HUES6 (cell line): Measurements from ENCODE around the gene SHPK.

Experiments used
- H3K27ac ChIP-seq: 2 replicates; pipeline ENCODE4 v1.7.0; 2013; ENCODE audit warnings: low read depth, mild to moderate bottlenecking, low read length, inconsistent platforms
- H3K27me3 ChIP-seq: 2 replicates; pipeline ENCODE4 v1.6.1; 2013; ENCODE audit warnings: low read length; ENCODE audit not compliant: control insufficient read depth, insufficient read depth
- H3K36me3 ChIP-seq: 2 replicates; pipeline ENCODE4 v1.6.1; 2013; ENCODE audit warnings: low read length; ENCODE audit not compliant: control insufficient read depth, insufficient read depth
- H3K4me1 ChIP-seq: 2 replicates; pipeline ENCODE4 v1.6.1; 2013; ENCODE audit warnings: low read length; ENCODE audit not compliant: control insufficient read depth, insufficient read depth
- H3K4me3 ChIP-seq: 2 replicates; pipeline ENCODE4 v1.5.1; 2013; ENCODE audit warnings: low read depth, low read length
- H3K9ac ChIP-seq: one replicate; pipeline ENCODE4 v1.6.1; 2013; ENCODE audit warnings: mild to moderate bottlenecking, low read length
- H3K9me3 ChIP-seq: 2 replicates; pipeline ENCODE4 v1.6.1; 2013; ENCODE audit warnings: low read depth, low read length; ENCODE audit not compliant: control insufficient read depth, insufficient read depth

The SHPK gene

GRCh38 chr17:3641717-3642486 is 5.9 kb upstream of the SHPK start:
- no peak overlapping the region for H3K4me3 ChIP-seq
- no peak overlapping the region; the same call in 1 of the 2 replicates for H3K27ac ChIP-seq
- H3K9ac ChIP-seq, result no peak overlapping the region
- H3K9me3 ChIP-seq, result no peaks in the 10 kb centered on the region
- H3K4me1 ChIP-seq, result peaks cover 12% of the 10 kb centered on the region
- peaks cover 29% of the 10 kb centered on the region for H3K36me3 ChIP-seq
- H3K27me3 ChIP-seq, result no peaks in the 10 kb centered on the region

DNA sequence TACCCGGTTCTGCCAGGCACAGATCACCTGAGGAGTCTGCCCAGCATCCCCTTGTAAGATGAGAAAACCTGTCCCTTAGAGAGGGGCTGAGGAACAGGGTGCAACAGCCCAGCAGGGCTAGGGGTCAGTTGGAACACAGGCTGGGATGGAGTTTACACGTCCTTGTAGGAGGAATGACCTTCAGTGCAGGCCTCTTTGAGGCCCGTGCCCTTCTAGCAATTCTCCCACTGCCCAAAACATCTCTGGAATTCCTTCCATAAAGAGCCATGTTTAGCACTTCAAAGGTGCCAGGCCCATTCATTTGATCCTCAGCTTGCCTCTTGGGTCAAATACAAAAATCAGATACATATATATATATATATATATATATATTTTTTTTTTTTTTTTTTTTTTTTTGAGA is 5.0 kb upstream of the SHPK start:
- H3K9me3 ChIP-seq, result no peaks in the 10 kb centered on the region
- H3K27me3 ChIP-seq, result no peaks in the 10 kb centered on the region
- H3K4me3 ChIP-seq, result no peak overlapping the region
- H3K9ac ChIP-seq, result no peak overlapping the region
- peaks cover 12% of the 10 kb centered on the region for H3K4me1 ChIP-seq
- peak overlapping the region; percentile 62; the same call in 1 of the 2 replicates for H3K27ac ChIP-seq
- peaks cover 27% of the 10 kb centered on the region for H3K36me3 ChIP-seq

DNA sequence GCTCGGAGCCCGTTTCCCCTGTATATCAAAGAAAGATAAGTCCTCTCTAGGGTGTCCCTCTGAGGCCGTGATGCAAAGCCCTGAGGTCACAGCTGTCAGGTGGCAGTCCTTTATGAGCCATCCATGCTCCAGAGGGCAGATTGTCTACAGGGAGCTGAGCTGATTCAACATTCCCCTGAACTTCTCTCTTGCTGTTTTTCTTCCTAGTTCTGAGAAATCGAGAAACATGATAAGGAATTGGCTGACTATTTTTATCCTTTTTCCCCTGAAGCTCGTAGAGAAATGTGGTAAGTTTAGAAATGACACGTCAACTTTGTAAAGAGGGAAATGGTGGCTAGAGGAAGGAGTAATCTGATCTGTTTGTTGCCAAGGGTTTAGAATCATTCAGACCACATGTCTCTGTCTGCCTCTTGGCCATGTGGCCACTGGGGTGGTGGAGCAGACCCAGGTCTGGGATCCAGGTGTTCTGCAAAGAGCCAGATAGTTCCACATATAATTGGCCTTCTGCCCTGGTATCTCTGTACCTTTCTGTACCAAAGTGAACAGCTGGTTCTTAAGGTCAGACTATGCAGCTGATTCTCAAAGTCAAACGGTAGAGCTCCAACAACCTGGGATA is 4.0 kb upstream of the SHPK start:
- Histone ChIP-seq H3K4me3 (no peak overlapping the region), H3K36me3 (peaks cover 23% of the 10 kb centered on the region), H3K4me1 (peaks cover 12% of the 10 kb centered on the region), H3K27me3 (no peaks in the 10 kb centered on the region), H3K27ac (0 out of 2 replicates have a peak overlapping the region, but pooled peaks have one; percentile 32), H3K9ac (no peak overlapping the region), H3K9me3 (no peaks in the 10 kb centered on the region)

GRCh38 chr17:3636908-3637373 is 891 bp upstream of the SHPK start:
- peak overlapping the region; percentile 95 for H3K27ac ChIP-seq
- H3K4me1 ChIP-seq, result peaks cover 12% of the 10 kb centered on the region
- H3K36me3 ChIP-seq, result peaks cover 23% of the 10 kb centered on the region
- no peaks in the 10 kb centered on the region for H3K27me3 ChIP-seq
- no peaks in the 10 kb centered on the region for H3K9me3 ChIP-seq
- peak overlapping the region; percentile 94 for H3K4me3 ChIP-seq
- peak overlapping the region; percentile 88 for H3K9ac ChIP-seq

- Histone ChIP-seq H3K9ac (peak overlapping the region; percentile 81), H3K27me3 (no peaks in the 10 kb centered on the region), H3K4me1 (peaks cover 7% of the 10 kb centered on the region), H3K9me3 (no peaks in the 10 kb centered on the region), H3K4me3 (peak overlapping the region; percentile 94), H3K27ac (peak overlapping the region; percentile 95; the same call in 1 of the 2 replicates), H3K36me3 (peaks cover 24% of the 10 kb centered on the region)
Observed at GRCh38 chr17:3635474-3636153, 436 bp downstream of the SHPK start.

DNA sequence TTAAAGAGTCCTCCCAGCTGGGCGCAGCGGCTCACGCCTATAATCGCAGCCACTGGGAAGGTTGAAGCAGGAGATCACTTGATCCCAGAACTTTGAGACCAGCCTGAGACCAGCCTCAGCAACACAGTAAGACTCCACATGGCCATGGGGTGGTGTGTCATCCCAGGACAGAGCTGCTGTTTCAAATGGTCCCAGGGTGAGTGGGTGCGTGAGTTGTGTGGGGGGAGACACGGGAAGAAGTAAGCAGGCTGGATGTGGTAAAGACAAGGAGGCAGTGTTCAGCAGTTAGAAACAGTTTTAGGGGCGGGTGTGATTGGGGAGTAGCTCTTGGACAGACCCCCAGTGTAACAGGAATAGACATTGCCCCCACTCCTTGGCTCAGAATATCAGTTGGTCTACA is 3.8 kb downstream of the SHPK start:
- Histone ChIP-seq H3K9ac (no peak overlapping the region), H3K36me3 (peaks cover 45% of the 10 kb centered on the region), H3K27ac (no peak overlapping the region)

DNA sequence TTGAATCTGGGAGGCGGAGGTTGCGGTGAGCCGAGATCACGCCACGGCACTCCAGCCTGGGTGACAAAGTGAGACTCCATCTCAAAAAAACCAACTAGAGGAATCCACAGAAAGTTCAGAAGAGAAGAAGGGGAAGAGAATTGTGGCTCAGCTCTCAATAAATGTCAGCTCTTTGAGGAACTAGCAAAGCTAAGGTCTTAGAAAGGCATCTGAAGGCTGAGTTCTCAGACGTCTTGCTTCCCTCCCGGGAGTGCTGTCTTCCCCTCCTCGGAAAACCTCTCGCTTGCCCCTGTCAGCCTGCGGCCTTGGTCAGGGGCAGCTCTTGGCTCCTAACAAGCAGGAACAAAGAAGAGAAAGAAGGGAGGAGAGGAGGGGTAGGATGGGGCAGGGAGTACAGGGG is 5.3 kb downstream of the SHPK start:
- H3K27ac ChIP-seq, result no peak overlapping the region
- no peaks in the 10 kb centered on the region for H3K9me3 ChIP-seq
- H3K36me3 ChIP-seq, result peaks cover 55% of the 10 kb centered on the region
- no peak overlapping the region for H3K9ac ChIP-seq
- no peak overlapping the region for H3K4me3 ChIP-seq
- H3K4me1 ChIP-seq, result no peaks in the 10 kb centered on the region
- no peaks in the 10 kb centered on the region for H3K27me3 ChIP-seq

More for the DNA sequence above, 3.8 kb downstream of the SHPK start:
- Histone ChIP-seq H3K9me3 (no peaks in the 10 kb centered on the region), H3K4me1 (no peaks in the 10 kb centered on the region), H3K27me3 (no peaks in the 10 kb centered on the region), H3K4me3 (no peak overlapping the region)

DNA sequence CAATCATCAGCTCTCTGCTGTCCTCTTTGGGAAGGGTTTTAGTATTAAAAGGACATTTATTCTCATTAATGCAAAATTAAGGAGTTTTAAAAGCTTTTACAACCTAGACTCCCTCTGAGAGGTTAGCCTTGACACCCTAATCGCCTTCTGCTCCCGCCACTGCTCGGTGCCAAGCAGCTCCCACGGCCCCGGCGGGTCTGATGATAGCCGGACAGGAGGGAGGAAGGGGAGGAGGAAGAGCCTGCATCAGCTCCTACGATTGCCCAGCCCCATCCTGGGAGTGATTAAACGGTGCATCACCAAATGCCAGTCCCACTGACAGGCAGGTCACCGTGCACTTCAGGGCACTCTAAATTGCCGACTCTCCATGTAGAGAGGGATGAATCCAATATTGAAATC is 8.3 kb downstream of the SHPK start:
- H3K27me3 ChIP-seq, result no peaks in the 10 kb centered on the region
- H3K4me1 ChIP-seq, result no peaks in the 10 kb centered on the region
- no peak overlapping the region for H3K27ac ChIP-seq
- H3K36me3 ChIP-seq, result peaks cover 75% of the 10 kb centered on the region
- H3K4me3 ChIP-seq, result no peak overlapping the region
- no peak overlapping the region for H3K9ac ChIP-seq
- H3K9me3 ChIP-seq, result no peaks in the 10 kb centered on the region

- peaks cover 75% of the 10 kb centered on the region for H3K36me3 ChIP-seq
- H3K4me1 ChIP-seq, result no peaks in the 10 kb centered on the region
- H3K9ac ChIP-seq, result no peak overlapping the region
Observed at GRCh38 chr17:3626831-3627768, 8.9 kb downstream of the SHPK start.

DNA sequence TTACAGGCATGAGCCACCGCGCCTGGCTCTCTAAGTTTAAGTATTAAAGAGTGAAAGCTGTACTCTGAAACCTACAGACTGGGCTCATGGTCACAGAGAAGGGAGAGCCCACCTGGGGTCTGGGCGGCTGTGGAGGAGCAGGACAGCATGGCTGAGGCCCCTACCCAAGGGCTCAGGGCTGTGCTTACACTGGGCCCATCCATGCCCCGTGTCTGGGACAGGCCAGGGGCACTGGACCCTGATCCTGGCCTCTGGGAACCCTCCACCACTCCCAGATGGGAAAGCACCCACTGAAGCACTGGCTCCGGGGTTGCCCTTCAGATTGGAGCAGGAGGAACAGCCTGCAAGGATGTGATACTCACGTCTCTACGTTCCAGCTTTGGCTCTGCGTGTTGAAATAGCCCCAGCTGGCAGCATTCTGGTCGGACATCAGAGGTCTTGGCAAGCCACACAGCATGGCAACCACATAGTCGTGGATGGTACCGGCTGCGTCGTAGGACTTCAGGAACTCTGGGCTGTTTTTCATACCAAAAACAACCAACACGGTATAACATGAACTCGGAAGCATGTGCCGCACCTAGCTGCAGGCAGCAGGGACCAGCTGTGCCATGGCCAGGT is 13.0 kb downstream of the SHPK start:
- peaks cover 74% of the 10 kb centered on the region for H3K36me3 ChIP-seq
- H3K27me3 ChIP-seq, result no peaks in the 10 kb centered on the region
- no peak overlapping the region for H3K4me3 ChIP-seq
- H3K9me3 ChIP-seq, result no peaks in the 10 kb centered on the region
- H3K27ac ChIP-seq, result no peak overlapping the region
- no peak overlapping the region for H3K9ac ChIP-seq
- no peaks in the 10 kb centered on the region for H3K4me1 ChIP-seq

More at GRCh38 chr17:3626831-3627768, 8.9 kb downstream of the SHPK start:
- no peaks in the 10 kb centered on the region for H3K9me3 ChIP-seq
- H3K27ac ChIP-seq, result no peak overlapping the region
- H3K27me3 ChIP-seq, result no peaks in the 10 kb centered on the region
- H3K4me3 ChIP-seq, result no peak overlapping the region
